Fibroblast of skin of left quadriceps (primary cell): ENCODE results near the gene SNTB2.

Experiments
- DNase-seq, 2 experiments: peaks; one replicate each; pipeline ENCODE4 v3.0.0-alpha.2; 2013; ENCODE audit warnings: low read depth in 2 of 2

The SNTB2 gene

DNA sequence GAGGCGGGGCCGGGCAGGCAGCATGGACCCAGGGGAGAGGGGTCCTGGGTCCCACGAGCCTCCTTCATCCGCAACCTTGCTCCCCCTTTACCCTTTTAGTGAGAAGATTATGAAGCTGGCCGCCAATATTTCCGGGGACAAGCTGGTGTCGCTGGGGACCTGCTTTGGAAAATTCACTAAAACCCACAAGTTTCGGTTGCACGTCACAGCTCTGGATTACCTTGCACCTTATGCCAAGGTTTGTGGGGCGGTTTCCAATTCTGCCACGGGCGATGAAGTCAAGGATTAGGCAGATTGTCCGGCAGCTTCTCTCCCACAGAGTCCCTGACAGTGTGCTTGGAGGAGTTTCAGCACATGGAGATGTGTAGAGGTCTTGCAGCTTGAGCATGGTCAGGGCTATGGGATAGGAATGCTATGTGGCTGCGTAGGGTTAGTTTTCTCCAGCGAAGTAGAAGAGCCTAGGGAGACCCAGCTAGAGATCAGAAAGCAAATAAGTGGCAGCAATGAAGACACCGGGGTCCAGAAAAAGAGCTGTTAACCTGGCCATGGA is 153.2 kb downstream of the SNTB2 start:
- no peak for DNase-seq

DNA sequence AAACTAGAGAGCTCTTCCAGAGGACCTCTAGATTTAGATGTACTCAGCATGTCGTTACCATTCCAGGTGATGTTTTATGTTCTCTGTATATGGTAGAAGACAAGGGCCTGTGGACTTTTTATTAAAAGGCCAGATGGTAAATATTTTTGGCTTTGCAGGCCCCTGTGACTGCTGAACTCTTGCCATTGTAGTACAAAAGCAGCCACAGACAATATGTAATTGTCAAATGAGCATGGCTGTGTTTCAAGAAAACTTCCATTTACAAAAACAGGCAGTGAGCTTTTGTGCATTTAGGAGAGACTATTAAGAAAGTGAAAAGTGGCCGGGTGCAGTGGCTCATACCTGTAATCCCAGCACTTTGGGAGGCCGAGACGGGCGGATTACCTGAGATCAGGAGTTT is 157.2 kb downstream of the SNTB2 start:
- no peak for DNase-seq

DNA sequence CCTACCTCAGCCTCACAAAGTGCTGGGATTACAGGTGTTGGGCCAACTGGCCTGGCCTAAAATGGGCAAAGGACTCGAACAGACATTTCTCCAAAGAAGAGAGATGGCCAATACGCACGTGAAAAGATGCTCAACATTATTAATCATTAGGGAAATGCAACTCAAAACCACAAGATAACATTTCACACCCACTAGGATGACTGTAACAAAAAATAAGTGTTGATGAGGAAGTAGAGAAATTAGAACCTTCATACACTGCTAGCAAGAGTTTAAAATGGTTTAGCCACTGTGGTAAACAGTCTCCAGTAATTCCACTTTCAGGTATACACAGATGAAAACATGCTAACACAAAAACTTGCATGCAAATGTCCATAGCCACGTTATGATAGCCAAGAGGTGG is 159.0 kb downstream of the SNTB2 start:
- DNase-seq: no peak

DNA sequence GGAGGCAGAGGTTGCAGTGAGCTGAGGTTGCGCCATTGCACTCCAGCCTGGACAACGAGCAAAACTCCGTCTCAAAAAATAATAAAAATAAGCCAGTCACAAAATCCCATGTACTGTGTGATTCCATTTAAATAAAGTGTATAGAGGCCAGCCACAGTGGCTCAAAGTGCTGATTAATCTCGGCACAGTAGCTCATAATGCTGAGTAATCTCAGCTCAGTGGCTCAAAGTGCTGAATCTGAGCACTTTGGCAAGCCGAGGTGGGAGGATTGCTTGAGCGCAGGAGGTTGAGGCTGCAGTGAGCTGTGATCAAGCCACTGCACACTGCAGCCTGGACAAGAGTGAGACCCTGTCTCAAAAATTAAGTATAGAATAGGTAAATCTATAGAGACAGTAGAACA is 159.7 kb downstream of the SNTB2 start:
- DNase-seq: no peak

DNA sequence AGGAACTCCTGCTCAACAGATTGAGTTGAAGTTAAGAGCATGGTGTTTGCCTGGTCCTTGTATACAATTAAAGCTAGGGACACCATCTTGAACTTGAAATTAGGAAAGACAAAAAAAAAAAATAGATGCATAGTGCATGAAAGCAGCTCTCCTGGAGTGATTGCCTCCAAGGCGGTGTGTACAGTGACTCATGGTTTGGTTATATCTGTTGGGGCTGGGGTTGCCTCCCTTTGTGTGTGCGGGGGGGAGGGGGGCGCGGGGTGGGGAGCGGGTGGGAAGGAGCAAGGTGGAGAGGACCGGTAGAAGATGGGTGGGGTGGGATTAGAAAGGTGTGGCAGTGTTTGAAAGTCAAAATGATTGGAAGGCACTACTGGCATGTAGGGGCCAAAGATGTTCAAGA is 161.3 kb downstream of the SNTB2 start:
- no peak for DNase-seq

DNA sequence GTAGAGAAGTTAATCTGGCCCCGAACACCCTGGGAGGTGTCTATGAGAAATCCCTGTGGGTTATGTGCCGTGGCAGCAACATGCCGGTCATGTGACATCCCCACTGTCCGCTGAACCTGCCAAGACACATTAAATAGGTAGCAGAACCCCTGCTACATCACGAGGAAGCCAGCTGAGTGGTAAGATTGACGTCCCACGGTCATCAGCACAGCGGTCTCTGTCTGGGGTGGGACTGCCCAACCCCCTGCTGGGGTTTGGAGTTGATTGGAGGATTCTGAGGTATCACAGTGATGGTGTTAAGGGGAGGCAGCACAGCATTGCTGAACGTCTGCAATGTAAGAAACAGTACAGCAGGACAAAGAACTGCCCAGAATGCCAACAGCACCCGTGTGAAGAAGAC is 162.6 kb downstream of the SNTB2 start:
- DNase-seq: no peak

DNA sequence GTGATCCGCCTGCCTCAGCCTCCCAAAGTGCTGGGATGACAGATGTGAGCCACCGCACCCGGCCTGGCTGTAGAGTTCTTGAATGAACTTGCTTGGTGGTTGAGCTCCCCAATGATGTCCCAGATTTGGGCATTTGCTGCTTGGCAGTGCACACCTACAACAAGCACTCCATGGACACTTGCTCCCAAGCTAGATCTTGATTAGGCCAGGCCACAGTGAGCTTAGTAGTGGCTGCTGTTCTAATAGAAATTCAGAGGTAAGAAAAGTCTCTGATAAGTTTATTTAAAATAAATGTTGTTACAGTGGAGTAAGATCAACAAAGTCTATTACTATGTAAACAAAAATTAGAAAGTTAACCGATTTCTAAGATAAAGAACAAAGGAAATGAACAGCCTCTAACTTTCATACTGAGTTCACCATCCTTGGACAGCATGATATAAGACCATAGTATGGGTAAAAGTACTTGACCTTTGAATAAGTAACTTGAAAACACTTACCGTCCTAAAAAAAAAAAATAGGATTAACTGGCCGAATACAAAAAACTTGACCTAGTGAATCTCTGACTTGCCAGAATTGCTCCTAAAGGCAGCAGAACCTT is 163.7 kb downstream of the SNTB2 start:
- no peak for DNase-seq

DNA sequence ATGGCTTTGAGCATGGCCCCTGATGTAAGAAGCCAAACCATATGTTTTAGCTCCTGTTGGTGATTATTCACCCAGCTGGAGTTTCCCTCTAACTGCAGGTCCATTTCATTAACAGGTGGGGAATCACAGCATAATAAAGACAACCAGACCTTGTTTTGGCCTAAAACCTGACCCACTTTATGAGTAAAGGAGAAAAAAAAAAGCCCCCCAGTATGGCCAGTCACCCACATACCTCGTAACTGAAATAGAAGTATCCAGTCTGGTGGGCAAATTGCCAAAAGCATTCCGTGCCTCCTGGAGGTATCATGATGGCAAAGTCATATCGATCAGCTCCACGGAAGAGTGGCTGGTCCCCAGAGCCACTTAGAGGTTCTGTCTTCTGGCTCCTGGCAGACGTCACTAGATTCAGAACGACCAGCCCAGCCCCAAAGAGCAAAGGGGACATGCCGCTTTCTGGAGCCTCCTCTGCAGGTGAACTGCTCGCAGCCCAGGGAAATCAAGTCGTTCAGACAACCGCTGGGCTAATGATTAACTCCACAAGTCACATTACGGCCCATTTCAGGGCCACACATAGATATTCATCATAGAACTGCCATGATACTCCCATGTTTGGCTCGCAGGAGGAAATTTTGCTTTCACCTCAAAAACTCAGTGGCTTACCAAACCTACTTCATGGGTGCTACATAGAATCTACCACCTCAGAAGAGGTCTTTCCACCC is 164.5 kb downstream of the SNTB2 start, which contains the start of gene TMED6:
Gene TMED6, minus strand, starts transcription at position 478 of the 719 bp plus-strand sequence. Its CDS starts 33 bp downstream, at position 445.
- no peak for DNase-seq
